Smooth muscle cell of the brain vasculature (primary cell): ENCODE measurements around the gene RXRA.

ENCODE experiments used
- DNase-seq: peaks from one replicate; pipeline ENCODE4 v3.0.0-alpha.2; 2012; ENCODE audit warnings: low read depth, low spot score

RXRA gene

DNA sequence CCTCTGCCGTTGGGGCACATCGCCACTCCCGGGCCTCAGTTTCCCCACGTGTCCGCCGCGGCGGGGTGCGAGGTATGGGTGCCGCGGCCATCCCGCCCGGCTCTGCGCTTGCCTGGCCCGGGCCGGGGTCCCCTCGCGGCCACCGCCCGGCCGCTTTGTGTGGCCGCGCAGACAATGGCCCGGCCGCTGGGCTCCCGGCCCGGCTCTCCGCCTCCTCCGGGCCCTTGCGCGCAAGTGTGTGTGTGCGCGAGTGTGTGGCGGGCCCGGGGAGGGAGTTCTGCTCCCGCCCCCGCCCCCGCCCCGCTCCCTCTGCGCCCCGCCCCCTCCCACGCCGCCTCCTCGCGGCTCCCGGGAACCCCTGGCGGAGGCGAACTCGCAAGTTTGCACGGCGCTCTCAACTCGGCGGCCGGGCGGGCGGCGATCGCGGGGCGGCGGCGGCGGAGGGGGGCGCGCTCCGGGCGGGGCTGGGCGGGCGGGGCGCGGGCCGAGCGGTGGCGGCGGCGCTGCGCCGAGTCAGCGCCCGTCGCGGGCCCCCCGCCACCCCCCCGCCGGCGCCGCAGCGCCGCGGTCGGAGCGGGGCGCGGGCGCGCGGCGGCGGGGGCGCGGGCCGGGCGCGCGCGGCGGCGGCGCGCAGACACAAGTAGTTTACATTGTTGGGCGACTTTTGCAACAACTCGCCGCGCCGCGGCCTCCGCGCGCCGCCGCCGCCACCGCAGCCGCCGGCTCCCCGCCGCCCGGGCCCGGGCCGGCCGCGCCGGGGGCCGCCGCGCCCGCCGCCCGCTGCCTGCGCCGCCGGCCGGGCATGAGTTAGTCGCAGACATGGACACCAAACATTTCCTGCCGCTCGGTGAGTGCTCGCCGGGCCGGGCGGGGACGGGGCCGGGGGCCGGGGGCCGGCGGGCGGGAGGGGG lies at the start of gene RXRA:
Gene RXRA, plus strand, starts transcription at position 643 of the 911 bp plus-strand sequence. Its CDS starts 177 bp downstream, at position 820.
- peak; percentile 51 for DNase-seq

- no peak for DNase-seq
Measured at GRCh38 chr9:134278286-134278685, 48.0 kb upstream of the RXRA start.

GRCh38 chr9:134278974-134279640 lies 47.1 kb upstream of the RXRA start:
- DNase-seq: no peak

GRCh38 chr9:134282138-134282650 lies 44.1 kb upstream of the RXRA start:
- DNase-seq: no peak

DNA sequence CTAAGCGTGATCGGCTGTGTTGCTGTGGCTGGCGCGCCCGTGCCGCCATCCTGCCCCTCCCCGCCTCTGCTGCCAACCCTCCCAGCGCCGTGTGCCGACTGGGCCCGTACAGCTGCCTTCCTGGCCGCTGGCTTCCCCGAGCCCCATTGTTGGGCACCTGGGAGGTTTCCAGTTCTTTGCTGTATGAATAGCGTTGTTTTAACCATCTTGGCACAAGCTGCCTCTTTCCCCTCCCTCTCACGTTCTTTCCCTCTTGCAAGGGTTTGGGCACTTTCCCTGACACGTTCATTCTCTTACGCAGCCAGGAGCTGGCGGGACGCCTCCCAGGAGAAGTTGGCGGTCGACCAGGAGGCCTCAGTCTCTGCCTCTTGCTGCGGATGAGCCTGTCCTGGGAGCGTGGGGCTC lies 43.1 kb upstream of the RXRA start:
- DNase-seq: no peak

DNA sequence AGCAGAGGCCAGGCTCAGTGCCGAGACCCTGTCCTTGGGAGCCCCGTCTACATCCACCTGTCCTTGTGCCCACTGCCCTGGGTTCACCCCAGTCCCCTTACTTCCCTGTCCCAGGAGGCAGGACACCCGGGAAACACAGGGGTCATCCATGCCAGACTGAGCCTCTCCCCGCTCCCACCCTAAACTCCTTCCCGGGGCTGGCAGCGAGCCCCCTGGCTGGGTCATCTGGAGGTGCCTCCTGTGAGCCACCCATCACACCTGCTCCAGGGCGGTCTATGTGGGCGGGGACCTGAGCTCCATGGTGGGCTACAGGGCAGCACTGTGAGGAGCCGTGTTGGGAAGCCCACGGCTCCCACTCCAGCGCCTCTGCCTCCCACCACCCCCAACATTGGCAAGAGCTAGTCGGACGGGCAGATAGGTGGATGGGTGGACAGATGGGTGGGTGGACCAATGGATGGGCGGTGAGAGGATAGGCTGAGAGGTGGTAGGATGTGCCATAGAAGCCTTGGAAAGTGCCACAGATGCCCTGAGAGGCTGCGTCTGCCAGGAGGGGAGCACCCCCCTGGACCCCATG lies 42.5 kb upstream of the RXRA start:
- no peak for DNase-seq

DNA sequence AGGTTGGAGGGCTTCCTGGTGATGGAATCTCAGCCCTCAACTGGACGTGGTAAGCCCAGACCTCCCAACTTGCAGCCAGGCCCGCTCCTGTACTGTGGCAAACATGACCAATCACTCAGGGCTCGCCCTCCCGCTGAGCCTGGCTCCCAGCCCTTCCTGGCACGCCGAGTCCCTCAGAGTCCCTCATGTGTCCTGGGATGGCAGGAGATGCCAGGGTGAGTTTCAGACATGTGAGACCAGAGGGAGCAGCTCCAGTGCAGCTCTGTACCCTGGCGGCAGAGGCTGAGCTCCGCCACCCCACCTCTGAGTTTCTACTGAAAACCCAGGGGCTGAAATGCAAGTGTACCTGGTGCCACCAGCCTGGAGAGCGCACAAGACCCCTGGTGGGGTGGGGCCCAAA lies 42.0 kb upstream of the RXRA start:
- DNase-seq: no peak

- DNase-seq: no peak
Measured at GRCh38 chr9:134284741-134285140, 41.5 kb upstream of the RXRA start.

- DNase-seq: no peak
Measured at GRCh38 chr9:134285215-134285845, 40.9 kb upstream of the RXRA start.

DNA sequence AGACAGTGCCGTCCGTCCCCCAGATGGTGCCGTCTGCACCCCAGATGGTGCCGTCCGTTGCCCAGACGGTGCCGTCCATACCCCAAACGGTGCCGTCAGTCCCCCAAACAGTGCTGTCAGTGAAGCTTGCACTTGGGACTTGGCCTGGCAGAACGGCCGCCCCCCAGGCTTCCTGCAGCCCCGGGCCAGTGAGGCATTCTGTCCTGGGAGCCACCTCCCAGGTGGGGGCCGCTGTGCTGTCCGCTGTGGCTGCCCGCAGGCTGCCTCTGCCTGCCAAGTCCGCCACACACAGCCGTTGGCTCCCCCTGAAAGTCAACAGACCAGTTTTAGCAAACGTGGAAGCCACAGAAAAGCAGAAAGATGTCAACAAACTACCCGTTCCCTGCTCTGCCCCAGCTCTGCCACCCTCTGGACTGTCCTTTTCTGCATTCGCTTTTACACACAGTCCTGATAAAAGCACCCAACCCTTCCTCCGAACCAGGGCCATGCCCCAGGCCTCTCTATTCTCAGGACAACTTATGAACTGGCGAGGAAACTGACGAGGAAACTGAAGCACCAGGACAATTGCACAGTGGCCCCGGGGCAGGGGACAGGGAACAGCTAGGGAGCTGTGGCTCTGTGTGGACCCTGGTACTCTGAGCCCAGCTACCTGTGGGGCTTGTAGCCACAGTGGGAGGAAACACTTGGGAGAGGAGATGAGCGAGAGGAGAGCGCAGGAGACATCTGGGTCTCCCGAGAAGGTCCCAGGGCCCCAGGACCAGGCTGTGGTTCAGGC lies 39.6 kb upstream of the RXRA start:
- no peak for DNase-seq

GRCh38 chr9:134287591-134288491 lies 38.4 kb upstream of the RXRA start:
- DNase-seq: no peak

DNA sequence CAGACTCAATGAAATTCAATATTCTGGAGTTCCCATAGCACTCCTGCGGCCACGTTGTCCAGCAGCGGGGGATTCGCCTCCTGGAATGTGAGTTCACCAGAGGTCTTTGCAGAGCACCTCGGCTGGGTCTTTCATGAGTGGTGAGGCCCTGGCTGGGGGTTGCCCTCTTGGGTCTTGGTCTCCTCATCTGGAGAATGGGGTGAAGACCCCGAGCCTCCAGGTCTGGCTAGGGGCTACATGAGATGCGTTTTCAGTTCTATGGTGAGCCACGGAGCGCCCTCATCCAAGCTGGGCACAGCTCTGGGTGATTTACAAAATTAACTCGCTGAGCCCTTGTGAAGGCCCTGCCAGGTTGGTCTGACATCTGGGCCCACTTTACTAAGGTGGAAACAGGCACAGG lies 37.5 kb upstream of the RXRA start:
- DNase-seq: no peak

DNA sequence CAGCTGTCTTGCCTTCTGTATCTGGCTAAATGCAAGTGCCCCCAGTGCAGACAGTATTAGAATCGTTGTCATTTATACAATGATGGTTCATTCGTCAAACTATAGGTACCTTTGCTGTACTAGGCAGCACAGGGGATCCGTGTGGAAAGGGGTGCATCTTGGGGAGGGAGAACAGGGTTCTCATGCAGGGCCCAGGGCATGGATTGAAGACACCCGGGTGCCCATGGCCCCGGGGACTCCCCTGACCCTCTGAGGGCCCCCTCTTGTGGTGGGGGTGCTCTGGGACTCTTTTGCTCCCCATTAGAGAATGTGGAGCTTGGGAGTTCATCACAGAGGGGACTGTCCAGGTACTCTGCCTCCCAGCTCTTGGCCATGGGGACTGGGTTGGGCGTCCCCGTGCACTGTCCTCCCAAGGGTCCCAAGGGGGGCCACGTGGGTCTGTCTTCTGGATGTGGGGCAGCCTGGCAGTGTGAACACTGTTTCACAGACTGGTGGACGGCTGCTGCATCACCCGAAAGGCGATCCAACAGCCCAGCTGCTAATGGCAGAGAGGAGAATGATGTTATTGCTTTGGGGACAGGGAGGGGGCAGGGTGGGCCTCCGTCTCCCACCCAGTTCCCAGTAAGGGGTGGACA lies 36.9 kb upstream of the RXRA start:
- DNase-seq: no peak

DNA sequence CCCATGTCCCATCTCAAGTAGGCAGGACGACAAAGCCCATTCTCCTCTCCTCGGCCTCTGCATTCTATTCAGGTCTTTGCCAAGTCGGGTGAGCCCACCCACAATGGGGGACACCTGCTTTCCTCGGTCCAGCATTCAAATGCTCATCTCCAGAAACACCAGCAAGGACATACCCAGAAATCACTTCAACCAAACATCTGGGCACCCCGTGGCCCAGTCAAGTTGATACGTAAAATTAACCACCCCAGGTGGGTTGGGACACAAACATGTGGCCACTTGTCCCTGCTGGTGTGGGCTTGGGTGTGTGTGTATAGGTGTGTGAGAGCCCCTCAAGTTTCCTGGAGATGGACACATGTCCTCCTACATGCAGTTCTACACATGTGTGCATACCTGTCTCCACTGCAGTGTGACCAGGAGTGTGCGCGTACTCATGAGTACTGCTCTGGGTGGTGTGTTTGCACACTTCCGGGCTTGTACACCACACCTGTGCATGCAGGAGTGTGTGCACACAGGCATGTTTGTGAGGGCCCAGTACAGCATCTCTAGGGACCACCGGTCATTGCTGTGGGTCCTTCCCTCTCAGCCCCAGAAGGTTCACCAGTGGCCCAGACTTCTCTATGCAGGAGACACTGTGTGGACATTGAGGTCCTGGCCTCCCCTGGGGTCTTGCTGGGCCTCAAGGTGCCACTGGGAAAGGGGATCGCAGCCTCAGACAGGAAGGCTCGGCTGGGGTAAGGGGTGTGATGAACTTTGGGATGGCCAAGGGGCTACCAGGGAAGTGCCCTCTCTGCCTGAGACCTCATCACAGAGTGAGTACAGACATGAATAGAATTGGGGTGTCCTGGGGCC lies 35.4 kb upstream of the RXRA start:
- no peak for DNase-seq

GRCh38 chr9:134291452-134291881 lies 34.8 kb upstream of the RXRA start:
- no peak for DNase-seq

DNA sequence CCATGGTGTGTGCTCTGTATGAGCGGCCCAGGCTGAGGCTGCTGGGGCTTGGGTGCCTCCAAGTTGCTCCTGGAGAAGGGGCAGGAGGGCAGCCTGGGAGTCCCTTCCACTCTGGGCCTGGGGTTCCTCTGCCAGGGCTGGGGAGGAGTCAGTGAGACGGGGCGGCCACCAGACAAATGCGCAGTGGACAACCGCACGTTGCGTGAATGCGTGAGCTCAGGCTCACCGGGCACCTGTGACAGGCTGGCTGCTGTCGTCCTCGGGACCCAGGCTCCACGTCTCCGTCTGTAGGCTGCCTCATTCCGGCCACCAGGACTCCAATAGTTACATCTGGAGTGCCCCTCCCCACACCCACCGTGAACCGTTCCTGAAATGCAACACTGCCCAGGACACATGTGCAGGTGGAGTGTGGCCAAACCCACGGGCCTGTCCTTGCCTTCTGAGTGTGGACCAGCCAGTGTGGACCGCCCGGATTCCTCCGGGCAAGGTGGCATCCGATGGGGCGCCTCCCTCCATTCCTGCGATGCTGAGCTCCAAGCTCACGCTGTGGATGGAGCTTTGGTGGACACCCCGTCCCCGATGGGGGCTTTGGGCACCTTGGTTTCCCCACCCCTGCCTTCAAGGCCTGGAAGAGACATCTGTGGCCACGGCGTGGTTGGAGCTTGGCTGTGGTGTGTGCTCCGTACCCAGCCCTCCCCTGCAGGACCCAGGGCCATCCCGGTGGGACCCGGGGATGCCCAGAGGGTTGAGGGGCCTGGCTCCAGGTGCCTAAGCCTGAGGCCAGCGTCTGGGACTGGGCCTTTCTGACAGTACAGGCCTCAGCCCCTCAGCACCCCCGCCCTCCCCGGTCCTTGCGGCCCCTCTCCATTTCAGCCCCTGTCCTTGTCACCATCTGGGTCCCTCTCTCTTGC lies 34.0 kb upstream of the RXRA start:
- DNase-seq: no peak

GRCh38 chr9:134293031-134293521 lies 33.2 kb upstream of the RXRA start:
- no peak for DNase-seq
